Measurements from ENCODE around the gene SRSF4. TPM values are rescaled to one million over a fixed set of nuclear protein-coding genes. Genes with fewer than 3 reads are reported as not detected.
"Not testable (repeated sequence)": the region's sequence is repeated elsewhere in the genome, so short reads cannot be mapped to it uniquely, and the experiment has no call there.

SRSF4 gene
- total RNA-seq: 52.4 TPM
- long read RNA-seq, transcript SRSF4-201 (6 exons, 2,387 nt): major isoform, 85 of 95 reads
- long read RNA-seq, partial matches to known transcripts: 1 of 95 reads
- long read RNA-seq, other reads (novel, unspliced or antisense): 6 of 95 reads

DNA sequence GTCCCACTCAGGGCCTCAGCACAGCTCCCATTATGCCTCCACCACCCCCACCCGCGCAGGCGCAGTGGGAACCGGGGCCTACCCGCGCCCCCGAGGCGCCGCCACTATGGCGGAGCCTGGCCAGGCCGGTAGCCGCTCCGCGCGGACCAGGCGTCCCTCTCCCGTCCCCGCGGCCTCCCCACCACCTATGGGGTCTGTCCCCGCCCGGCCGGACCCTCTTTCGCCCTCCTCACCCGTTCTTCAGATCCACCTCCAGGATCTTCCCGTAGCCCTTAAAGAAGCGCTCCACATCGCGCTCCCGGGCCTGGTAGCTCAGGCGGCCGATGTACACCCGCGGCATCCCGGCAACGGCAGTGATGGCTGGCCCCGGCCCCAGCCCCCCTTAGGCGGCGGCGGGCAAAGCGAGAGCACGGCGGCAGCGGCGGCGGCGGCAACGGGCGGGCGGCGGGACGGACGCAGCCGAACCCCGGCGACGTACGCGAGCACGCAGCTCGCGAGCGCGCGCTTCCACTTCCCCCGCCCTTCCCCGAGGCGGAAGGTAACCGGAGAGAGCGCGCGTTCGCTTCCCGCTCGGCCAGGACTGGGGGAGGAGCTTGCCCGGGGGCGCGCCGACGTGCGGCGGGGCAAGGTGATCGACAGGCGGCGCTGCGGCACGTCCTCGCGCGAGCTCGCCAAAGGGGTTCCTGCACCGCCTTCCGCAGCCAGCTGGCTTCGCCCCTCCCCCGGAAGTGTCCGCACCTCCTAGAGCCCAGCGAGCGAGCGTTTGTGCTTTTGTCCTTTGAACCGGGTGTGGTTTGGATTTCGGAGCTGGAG lies at the start of gene SRSF4:
Gene SRSF4 (minus strand): TSS at position 488 of the 813 bp plus-strand sequence. CDS start 148 bp downstream, at position 340.
- peak; percentile 100 for DNase-seq (ENCODE audit: missing footprints)
- intact Hi-C loops (cut with DNase I): loop anchor here (2.0 to 5.0 kb wide), 3 partner anchors 59 to 533 kb away; partner anchors contain the start of genes RNU11 and TMEM200B
- ATAC-seq: peak; percentile 97

DNA sequence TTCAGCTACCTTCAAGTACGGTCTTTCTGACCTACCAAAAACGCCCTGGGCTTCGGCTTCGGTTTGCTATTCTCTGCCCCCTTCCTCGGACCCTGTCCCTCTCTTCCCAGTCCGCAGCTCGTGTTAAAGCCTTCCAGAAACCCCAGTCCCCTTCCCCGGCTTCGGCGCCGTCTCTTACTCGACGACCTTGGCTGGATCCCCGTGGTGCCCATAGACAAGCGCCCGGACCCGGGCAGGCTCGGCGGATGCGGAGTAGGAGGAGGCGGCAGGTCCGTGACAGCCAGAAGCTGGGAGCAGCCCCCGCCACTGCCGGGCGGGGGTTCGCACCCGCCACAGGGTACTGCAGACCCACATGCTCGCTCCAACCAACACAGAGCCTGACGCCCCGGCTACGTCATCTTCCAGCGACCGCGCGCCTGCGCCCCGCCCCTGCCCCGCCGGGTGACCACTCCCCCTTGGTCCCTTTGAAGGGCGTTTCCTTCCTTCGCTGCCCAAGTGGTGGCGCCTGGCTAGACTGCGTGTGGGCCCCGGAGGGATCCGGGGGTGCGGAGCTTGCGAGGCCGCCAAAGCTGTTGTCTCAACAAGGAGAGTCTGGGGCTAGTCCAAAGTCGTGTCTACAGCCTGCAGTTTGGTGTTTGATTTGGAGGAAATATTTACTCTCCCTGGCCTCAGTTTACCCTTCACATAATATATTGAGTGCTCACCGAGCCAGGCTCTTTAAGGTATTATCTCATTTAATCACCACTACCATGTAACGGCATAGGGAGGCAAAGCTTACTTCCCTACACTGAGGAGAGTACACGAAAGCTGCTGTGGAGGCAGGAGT lies 49.1 kb upstream of the SRSF4 start, which contains the start of gene MECR:
Gene MECR (minus strand): TSS at position 382 of the 826 bp plus-strand sequence. CDS start 28 bp downstream, at position 354.
- peak; percentile 98 for ATAC-seq
- intact Hi-C loops (cut with DNase I): loop anchor here (10.0 kb wide), 1 partner anchor 854 kb away; no protein-coding TSS in a partner anchor

DNA sequence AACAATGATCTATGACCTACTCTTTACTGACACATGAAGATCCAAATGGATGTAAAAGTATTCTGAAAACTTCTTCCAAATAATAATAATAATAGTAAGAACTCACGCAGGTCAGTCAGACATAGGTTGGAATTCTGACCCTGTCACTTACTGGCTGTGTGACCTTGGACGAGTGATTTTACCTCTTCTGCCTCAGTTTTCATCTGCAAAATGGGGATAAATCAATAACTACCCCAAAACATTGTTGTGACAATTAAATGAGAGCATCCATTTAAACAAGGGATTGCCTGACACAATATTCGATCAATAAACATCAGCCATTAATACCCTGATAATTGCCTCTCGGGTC lies 48.5 kb upstream of the SRSF4 start:
- intact Hi-C loops (cut with DNase I): loop anchor here (10.0 kb wide), 1 partner anchor 855 kb away; no protein-coding TSS in a partner anchor
- no peak for DNase-seq (ENCODE audit: missing footprints)
- ATAC-seq: no peak

More for the DNA sequence above, 49.1 kb upstream of the SRSF4 start, which contains the start of gene MECR:
- peak; percentile 97 for DNase-seq (ENCODE audit: missing footprints)

DNA sequence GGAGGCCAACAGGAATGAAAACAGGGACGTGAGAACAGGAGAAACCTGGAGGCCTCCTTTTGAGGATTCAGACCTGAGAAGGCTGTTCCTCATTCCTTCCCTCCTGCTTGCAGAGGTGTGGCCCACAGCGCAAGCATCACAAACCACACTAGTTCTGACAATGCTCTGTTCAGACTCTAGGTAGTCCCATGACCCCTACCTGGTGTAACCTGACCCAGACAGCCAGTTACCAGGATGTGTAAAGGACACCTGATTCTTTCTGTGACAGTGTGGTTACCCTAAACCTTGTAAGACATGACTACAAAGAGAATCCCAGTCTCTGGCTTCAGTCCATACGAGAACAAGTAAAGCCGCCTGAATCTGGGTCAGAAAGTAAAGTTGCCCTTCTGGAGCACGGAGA lies 45.8 kb upstream of the SRSF4 start:
- ATAC-seq (no peak), DNase-seq (ENCODE audit: missing footprints) (no peak)
- intact Hi-C loops (cut with DNase I): no loop called here

DNA sequence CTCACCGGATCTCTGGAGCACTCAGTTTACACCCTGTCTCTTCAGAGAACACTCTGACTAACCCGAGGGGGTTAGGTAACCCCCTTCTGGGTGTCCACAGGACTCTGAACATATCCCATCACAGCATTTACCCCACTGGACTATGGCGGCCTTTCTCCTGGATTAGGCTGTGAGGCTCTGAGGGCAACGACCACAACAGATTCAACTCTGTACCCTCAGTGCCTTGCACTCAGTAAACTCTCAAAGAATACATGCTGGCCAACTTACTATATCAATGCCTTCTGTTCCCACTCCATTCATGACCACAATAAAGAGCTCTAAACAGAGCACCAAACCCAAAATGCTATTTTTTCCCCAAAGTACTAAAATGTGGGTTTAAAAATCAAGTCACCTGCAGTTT lies 43.7 kb upstream of the SRSF4 start:
- ATAC-seq (no peak), DNase-seq (ENCODE audit: missing footprints) (no peak)
- intact Hi-C loops (cut with DNase I): no loop called here

DNA sequence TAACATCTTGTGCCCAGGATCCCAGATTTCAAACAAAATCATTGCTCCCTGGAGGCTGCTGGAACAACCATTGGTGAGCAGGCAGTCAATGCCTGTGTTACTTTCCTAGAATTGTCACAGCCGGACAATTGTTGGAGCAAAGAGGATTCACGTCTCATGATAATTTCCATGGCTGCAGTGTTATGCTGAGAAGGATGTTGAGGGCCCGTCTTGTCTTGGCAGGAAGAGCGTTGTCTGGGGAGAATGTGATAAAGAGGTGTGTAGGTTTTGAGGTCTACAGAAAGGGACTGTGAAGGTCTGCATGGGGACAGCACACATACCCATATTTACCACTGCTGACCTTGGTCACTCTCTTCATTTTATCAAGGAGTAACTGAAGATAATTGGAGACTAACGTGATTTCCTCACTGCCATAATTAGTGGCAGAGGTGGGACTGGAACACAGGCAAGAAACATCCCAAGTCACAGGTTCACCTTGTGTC lies 42.7 kb upstream of the SRSF4 start:
- DNase-seq (ENCODE audit: missing footprints): no peak
- ATAC-seq: no peak
- intact Hi-C loops (cut with DNase I): no loop called here

DNA sequence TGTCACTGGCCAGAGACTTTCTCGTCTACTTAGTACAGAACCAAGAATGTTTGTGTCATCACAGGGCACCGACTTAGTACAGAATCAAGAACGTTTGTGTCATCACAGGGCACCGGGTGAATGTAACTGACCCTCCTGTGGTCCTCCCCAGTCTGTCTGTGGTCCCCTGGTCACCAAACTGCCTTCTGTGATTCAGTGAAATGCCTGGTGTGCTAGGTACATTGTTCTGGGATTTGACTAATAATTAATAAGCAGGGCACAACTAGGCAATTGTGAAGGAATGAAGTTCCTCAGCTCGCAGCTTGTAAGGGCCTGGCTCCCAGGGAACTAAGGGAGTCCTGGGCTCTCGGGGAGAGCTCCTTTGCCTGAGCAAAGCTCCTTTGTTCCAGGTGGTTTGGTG lies 41.8 kb upstream of the SRSF4 start:
- no peak for ATAC-seq

DNA sequence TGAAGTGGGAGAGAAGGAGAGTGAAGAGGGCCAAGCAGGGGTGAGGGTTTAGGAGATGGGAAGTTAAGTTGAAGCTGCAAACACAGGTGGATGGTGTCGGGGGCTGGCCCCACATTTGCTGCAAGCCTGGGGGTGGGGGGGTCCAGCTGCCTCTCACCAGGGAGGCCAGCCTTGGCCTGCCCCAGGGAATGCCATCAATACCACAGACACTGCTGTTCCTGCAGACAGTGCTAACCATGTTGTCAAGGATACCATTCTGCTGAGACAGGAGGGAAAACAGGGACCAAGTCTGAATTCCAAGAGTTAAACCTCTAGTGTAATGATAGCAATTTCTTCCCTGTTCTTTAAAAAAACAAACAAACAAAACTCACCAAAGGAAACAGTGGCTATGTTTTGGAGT lies 41.0 kb upstream of the SRSF4 start:
- no peak for ATAC-seq
- DNase-seq (ENCODE audit: missing footprints): no peak
- intact Hi-C loops (cut with DNase I): no loop called here

More for the DNA sequence above, 41.8 kb upstream of the SRSF4 start:
- no peak for DNase-seq (ENCODE audit: missing footprints)
- intact Hi-C loops (cut with DNase I): no loop called here

DNA sequence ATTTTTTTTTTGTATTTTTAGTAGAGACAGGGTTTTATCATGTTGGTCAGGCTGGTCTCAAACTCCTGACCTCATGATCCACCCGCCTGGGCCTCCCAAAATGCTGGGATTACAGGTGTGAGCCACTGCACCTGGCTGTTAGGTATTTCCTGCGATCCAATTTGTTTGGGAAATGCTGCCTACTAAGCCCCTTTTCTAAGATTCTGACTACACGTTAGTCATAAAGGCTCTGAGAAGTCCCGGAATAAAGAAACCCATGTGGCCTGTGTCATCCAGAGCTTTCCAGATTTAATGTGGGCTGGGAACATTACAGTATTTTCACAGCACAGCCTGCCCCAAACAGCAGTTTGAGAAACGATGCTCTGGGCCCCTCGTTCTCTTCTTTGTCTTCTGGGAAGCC lies 40.6 kb upstream of the SRSF4 start:
- intact Hi-C loops (cut with DNase I); ATAC-seq; DNase-seq (ENCODE audit: missing footprints): not testable (repeated sequence)

DNA sequence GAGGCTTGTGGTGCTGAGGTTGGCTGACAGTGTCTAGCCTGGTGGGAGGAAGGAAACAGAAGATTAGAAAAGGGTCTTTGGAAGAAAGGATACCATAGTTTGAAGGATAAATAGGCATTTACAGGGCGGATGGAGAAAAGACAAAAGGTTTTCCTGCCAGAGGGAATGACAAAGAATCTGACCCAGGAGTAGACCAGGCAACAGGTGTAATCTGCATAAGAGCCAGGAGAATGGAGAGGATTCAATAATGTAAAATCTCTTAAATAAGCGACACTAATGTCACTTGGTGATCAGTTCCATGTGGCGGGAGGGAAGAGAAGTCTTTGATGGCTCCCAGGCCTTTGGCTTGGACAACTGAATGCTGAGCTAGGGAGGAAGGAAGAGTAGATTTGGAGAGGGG lies 39.6 kb upstream of the SRSF4 start:
- no peak for ATAC-seq
- intact Hi-C loops (cut with DNase I): no loop called here

DNA sequence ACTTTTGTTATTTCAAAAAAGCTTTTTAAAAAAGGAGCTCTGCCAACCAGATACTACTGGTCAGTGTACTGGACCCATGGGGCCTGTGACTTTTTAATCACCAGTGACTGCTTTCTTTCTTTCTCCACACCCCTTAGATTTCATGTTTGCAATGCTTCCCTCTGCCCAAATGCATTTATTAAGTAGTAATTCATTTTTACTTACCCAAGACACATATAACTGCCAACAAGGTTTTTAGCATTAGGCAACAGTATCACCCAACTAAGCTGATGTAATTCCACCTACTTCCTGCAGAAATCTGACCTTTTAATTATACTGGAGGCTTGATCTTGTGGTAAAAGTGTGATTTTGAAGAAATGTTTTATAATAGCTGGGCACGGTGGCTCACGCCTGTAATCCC lies 36.5 kb upstream of the SRSF4 start:
- ATAC-seq: no peak
- intact Hi-C loops (cut with DNase I): no loop called here
- DNase-seq (ENCODE audit: missing footprints): no peak

More for the DNA sequence above, 39.6 kb upstream of the SRSF4 start:
- DNase-seq (ENCODE audit: missing footprints): no peak

DNA sequence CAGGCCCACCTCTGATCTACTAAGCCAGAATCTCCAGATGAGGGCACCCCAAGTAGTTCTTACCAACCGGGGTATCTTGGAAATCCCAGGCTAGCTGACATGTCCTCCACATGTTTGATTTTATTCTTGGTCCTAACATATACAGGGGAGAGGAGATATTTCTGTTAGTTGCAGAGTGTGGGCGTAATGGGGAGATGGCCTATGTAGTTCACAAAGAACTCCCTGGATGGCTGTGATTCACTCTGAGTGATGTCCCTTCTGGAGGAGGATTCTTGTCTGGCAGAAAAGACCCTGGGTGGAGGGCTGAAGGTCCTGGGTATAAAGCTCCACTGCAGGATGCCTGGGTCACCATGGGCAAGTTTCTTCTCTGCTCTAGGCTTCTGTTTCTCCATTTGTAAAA lies 35.9 kb upstream of the SRSF4 start:
- intact Hi-C loops (cut with DNase I): no loop called here
- no peak for DNase-seq (ENCODE audit: missing footprints)
- no peak for ATAC-seq

DNA sequence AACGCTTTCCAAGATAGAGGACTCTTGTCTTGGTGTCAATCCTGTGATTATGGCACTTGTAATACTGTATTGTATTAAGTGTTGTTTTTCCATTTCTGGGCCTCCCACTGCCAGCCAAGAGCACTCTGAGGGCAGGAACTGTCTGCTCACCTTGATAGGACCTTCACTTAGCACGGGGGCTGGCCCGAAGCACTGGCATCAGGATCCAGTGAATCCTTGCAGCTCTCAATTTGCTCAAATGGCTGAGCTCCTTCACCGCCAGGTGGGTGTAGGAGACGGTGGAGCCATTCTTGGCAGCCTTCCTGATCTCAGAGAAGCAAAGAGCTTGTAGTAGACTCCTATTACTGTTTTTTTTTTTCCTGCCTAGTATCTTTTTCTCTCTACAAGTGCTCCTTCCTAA lies 31.4 kb upstream of the SRSF4 start:
- ATAC-seq: peak; percentile 28
- intact Hi-C loops (cut with DNase I): no loop called here

DNA sequence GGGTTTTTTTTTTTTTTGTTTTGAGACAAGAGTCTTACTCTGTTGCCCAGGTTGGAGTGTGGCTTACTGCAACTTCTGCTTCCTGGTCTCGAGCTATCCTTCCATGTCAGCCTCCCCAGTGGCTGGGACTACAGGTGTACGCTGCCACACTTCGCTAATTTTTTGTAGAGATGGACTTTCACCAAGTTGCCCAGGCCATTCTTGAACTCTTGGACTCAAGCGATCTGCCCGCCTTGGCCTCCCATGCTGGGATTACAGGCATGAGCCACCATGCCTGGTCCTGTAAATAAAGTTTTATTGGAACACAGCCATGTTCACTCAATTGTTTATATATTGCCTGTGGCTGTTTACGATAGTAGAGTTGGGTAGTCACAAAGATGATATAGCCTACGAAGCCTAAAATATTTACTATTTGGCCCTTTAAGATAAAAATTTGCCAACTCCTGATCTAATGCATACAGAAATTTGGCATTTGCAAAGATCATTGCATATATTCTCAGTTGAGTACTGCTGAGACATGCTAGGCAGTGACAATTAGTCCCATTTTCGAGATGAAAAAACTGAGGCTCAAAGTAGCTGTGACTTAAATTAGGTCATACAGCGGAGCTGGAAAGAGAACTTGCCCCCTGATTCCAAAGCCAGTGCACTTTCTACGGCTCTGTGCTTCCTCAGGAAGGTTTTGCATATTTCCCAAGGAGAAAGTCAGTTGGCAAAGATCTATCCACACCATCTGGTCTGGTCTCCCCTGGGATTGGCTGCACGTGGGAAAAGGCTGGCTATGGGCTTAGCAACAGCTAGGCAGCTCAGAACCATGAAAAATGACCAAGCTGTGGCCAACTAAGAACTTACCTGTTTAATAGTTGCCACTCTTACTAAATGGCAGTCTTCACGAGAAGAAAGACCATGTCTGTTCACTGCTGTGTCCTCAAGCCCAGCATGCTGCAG lies 29.7 kb upstream of the SRSF4 start:
- intact Hi-C loops (cut with DNase I): no loop called here
- no peak for DNase-seq (ENCODE audit: missing footprints)
- no peak for ATAC-seq

More for the DNA sequence above, 31.4 kb upstream of the SRSF4 start:
- DNase-seq (ENCODE audit: missing footprints): no peak

DNA sequence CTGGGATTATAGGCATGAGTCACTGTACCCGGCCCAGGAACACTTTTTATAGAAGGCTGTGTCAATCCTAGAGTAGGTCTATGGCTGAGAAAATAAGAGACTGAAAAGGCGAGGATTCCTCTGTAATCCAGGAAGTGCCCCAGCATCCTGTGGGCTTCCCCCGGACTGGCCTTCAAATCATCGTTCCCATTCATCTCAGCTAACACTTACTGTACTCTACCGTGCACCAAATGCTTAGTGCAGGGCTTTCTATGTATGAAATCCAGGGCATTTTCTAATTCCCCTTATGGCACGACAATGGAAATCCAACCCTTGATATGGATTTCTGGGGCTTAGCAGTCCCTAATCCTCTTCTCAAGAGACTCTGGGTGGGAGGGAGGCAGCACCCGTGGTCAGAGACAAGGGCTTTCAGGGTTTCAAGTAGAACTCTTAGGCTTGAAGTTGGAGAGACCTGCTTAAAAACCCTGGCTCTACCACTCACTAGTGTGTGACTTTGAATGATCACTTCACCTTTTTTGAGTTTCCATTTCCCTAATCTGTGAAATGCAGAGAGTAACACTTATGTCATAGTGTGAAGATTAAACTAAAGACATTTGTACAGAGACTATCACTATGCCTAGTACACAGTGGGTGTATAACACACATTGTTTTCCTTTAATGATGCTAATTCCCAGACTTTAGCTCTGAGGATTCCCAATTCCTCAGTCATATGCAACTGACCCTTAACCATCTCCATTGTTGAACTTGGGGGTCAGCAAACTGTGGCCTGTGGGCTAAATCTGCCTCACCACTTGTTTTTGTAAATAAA lies 28.8 kb upstream of the SRSF4 start:
- intact Hi-C loops (cut with DNase I): no loop called here
- ATAC-seq (no peak), DNase-seq (ENCODE audit: missing footprints) (no peak)

DNA sequence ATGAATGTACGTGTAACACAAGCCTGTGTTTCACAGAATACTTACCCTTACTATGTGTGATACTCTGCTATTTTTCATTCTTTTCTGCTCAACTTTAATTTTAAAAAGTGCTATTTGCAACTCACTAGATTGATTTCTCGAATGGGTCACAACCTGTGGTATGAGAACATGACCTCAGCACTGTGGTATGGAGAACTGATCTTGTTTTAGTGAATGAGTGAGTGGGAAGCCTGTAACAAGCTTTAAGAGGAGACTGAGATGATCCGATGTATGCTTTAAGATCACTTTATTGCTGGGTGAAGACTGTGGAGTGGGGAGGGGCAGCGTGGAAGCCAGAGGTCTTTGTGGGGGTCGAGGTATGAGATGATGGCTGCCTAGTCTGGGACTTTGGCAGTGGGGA lies 27.5 kb upstream of the SRSF4 start:
- intact Hi-C loops (cut with DNase I): no loop called here
- DNase-seq (ENCODE audit: missing footprints) (no peak), ATAC-seq (no peak)

DNA sequence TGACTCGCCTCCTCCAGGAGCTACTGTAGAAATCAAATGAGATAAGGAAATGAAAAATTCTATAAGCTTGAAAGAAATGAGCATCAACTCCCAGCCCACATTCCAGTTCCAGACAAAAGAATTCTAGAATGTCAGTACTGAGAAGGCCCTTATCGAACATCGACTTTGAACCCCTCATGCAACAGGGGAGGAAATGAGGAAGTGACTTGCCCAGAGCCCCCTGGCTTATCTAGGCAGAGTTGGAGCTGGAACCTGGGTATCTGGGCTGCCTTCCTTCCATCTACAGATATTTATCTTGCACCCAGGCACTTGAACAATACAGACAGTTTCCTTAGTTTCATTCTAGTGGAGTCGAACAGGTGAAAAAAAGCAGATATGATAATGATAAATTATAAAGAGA lies 26.7 kb upstream of the SRSF4 start:
- intact Hi-C loops (cut with DNase I): no loop called here
- no peak for ATAC-seq
- DNase-seq (ENCODE audit: missing footprints): no peak
